Measurements from ENCODE around the gene ZP3.

DNA sequence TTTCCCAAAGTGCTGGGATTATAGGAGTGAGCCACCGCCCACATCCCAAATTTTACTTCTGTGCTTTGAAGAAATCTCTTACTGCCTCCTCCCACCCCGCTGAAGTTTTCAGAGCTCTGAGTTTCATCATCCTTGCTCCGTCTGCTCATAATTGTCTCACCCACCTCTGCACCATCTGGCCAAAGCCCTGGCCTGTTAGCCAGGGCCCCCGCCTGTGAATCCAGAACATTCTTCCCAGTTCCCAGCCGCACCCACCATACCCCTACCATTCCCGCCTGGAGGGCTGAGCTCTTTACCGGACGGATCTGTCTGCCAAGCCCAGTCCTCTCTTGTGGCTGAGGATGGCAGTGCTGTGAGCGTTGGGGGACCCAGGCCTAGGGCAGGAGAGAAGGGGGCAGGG is 29.8 kb upstream of the ZP3 start:
- TF ChIP-seq, protein P1, sequence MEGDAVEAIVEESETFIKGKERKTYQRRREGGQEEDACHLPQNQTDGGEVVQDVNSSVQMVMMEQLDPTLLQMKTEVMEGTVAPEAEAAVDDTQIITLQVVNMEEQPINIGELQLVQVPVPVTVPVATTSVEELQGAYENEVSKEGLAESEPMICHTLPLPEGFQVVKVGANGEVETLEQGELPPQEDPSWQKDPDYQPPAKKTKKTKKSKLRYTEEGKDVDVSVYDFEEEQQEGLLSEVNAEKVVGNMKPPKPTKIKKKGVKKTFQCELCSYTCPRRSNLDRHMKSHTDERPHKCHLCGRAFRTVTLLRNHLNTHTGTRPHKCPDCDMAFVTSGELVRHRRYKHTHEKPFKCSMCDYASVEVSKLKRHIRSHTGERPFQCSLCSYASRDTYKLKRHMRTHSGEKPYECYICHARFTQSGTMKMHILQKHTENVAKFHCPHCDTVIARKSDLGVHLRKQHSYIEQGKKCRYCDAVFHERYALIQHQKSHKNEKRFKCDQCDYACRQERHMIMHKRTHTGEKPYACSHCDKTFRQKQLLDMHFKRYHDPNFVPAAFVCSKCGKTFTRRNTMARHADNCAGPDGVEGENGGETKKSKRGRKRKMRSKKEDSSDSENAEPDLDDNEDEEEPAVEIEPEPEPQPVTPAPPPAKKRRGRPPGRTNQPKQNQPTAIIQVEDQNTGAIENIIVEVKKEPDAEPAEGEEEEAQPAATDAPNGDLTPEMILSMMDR (IDR thresholded peaks at IDR 0.05), result no peak
- TF ChIP-seq EP300 (IDR thresholded peaks at IDR 0.05), result no peak
- TF ChIP-seq POLR2A (IDR thresholded peaks at IDR 0.05), result no peak
